SU-DHL-6 (cell line): Measurements from ENCODE around the gene FAN1.

Source experiments
- H2AFZ ChIP-seq: fragments of 200-600 bp; sonication (generic); 2 replicates; pipeline ENCODE4 v1.6.1; 2014; ENCODE audit warnings: low read depth, mild to moderate bottlenecking, moderate library complexity, mixed read lengths, antibody characterized with exemption, low read length; ENCODE audit not compliant: severe bottlenecking
- H3F3A ChIP-seq: fragments of 200-600 bp; shearing (Covaris generic); 2 replicates; pipeline ENCODE4 v1.6.0; 2016; ENCODE audit warnings: antibody characterized with exemption, mild to moderate bottlenecking; ENCODE audit not compliant: insufficient read depth
- H3K27ac ChIP-seq: fragments of 200-600 bp; sonication (generic); 2 replicates; pipeline ENCODE4 v1.5.1; 2016; ENCODE audit warnings: low read depth, mild to moderate bottlenecking, low read length, moderate library complexity, mixed read lengths
- H3K27me3 ChIP-seq: fragments of 200-600 bp; sonication (generic), shearing (Covaris generic); 2 replicates; pipeline ENCODE4 v1.6.0; 2014; ENCODE audit warnings: mild to moderate bottlenecking, low read length
- H3K36me3 ChIP-seq: fragments of 200-600 bp; sonication (generic); 2 replicates; pipeline ENCODE4 v1.6.1; 2014; ENCODE audit warnings: mild to moderate bottlenecking, low read length, mixed read lengths
- H3K4me2 ChIP-seq: fragments of 300-600, 200-600 bp; shearing (Covaris generic), sonication (generic); 2 replicates; pipeline ENCODE4 v1.6.0; 2014; ENCODE audit warnings: low read length, low read depth, mild to moderate bottlenecking; ENCODE audit not compliant: poor library complexity, severe bottlenecking
- H3K4me3 ChIP-seq: fragments of 200-600 bp; sonication (generic); 2 replicates; pipeline ENCODE4 v1.5.1; 2014; ENCODE audit warnings: antibody characterized with exemption, low read length, mild to moderate bottlenecking, mixed read lengths; ENCODE audit not compliant: insufficient read depth, poor library complexity, severe bottlenecking
- H3K79me2 ChIP-seq: fragments of 200-600 bp; sonication (generic); 2 replicates; pipeline ENCODE4 v1.6.1; 2014; ENCODE audit warnings: mild to moderate bottlenecking, low read length, moderate library complexity; ENCODE audit not compliant: insufficient read depth
- H3K9ac ChIP-seq: fragments of 200-600 bp; sonication (generic); 2 replicates; pipeline ENCODE4 v1.7.0; 2014; ENCODE audit warnings: mild to moderate bottlenecking, low read length
- H3K9me2 ChIP-seq: fragments of 200-600 bp; sonication (generic); replicated peaks from 2 replicates; pipeline ENCODE4 v1.6.1; 2014; ENCODE audit warnings: low read length; ENCODE audit not compliant: insufficient read depth
- H3K9me3 ChIP-seq: fragments of 200-600 bp; sonication (generic); 2 replicates; pipeline ENCODE4 v1.6.1; 2014; ENCODE audit warnings: low read length, mixed read lengths; ENCODE audit not compliant: insufficient read depth
- H4K20me1 ChIP-seq: fragments of 200-600 bp; sonication (generic); 2 replicates; pipeline ENCODE4 v1.6.1; 2014; ENCODE audit warnings: low read depth, mild to moderate bottlenecking, antibody characterized with exemption, low read length, moderate library complexity, mixed read lengths
- EZH2phosphoT487 ChIP-seq: fragments of 200-600 bp; sonication (generic), shearing (Covaris generic); conservative IDR thresholded peaks from 2 replicates; pipeline ENCODE4 v1.6.1; 2018; ENCODE audit warnings: mild to moderate bottlenecking, antibody characterized with exemption, low read length, moderate library complexity, mixed read lengths
- TF ChIP-seq, protein P1 (sequence below): fragments of 200-600 bp; sonication (generic); IDR thresholded peaks from one replicate; pipeline ENCODE4 v1.5.1; 2017; ENCODE audit warnings: antibody characterized with exemption, mild to moderate bottlenecking, low read length, moderate library complexity; ENCODE audit not compliant: insufficient read depth, poor library complexity, severe bottlenecking

The FAN1 gene

DNA sequence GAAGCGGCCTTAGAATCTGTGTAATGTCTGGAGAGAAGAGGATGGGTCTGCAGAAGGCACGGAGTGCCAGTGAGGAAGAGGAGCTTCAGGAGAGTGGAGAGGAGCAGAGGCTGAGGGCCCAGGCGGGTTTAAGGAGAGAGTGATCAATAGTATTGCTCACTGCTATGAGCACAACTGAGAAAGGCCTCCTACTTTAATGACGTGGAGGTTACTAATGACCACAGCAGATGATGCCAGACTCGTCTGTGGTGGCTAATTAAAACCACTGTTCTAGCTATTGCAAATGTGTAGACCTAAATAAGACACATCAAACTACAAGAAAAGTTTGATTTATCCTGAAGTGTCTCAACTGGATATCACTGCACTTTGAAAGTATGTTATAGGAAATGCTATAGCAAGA lies 54.5 kb downstream of the FAN1 start:
- H3K79me2 ChIP-seq, result no peaks in the 10 kb centered on the region
- no peaks in the 10 kb centered on the region for H4K20me1 ChIP-seq
- no peaks in the 10 kb centered on the region for H3K27me3 ChIP-seq
- no peaks in the 10 kb centered on the region for H3K9me3 ChIP-seq
- no peak overlapping the region for H3K27ac ChIP-seq
- H3K9ac ChIP-seq, result no peak overlapping the region
- H3K4me3 ChIP-seq, result no peak overlapping the region
- H3F3A ChIP-seq, result no peaks in the 10 kb centered on the region
- H3K4me2 ChIP-seq, result no peak overlapping the region
- no peak overlapping the region for H2AFZ ChIP-seq
- no peaks in the 10 kb centered on the region for H3K9me2 ChIP-seq
- H3K36me3 ChIP-seq, result 0 out of 2 replicates have a peak, but pooled peaks cover 2% of the 10 kb centered on the region
- TF ChIP-seq EZH2phosphoT487, result no peak
- TF ChIP-seq, protein P1, sequence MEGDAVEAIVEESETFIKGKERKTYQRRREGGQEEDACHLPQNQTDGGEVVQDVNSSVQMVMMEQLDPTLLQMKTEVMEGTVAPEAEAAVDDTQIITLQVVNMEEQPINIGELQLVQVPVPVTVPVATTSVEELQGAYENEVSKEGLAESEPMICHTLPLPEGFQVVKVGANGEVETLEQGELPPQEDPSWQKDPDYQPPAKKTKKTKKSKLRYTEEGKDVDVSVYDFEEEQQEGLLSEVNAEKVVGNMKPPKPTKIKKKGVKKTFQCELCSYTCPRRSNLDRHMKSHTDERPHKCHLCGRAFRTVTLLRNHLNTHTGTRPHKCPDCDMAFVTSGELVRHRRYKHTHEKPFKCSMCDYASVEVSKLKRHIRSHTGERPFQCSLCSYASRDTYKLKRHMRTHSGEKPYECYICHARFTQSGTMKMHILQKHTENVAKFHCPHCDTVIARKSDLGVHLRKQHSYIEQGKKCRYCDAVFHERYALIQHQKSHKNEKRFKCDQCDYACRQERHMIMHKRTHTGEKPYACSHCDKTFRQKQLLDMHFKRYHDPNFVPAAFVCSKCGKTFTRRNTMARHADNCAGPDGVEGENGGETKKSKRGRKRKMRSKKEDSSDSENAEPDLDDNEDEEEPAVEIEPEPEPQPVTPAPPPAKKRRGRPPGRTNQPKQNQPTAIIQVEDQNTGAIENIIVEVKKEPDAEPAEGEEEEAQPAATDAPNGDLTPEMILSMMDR, result no peak

DNA sequence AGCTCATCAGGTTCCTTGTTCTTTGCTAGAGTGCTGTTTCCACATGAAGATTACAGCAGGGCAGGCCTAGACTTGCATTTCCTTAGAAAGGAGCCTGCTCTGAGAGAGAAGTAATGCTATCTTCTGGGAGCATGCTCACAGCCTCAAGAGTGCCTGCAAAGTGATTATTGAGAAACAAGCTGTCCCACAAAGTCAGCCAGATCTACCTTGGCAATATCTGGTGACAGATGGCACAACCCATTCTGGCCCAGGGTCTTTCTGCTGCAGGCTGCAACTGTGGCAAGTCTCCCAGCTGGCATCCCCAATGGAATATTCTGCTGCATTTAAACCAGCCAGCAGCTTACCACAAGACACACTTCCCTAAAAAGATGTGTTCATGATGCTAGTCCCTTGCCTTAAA lies 58.4 kb downstream of the FAN1 start:
- Histone ChIP-seq H3K9me3 (no peaks in the 10 kb centered on the region), H3K4me3 (no peak overlapping the region), H4K20me1 (no peaks in the 10 kb centered on the region), H3K4me2 (no peak overlapping the region), H3F3A (no peaks in the 10 kb centered on the region), H3K27ac (no peak overlapping the region), H2AFZ (no peak overlapping the region), H3K36me3 (peaks cover 2% of the 10 kb centered on the region; the same call in 1 of the 2 replicates), H3K9me2 (no peaks in the 10 kb centered on the region), H3K27me3 (no peaks in the 10 kb centered on the region), H3K79me2 (no peaks in the 10 kb centered on the region), H3K9ac (no peak overlapping the region)
- TF ChIP-seq EZH2phosphoT487, result no peak
- TF ChIP-seq, protein P1, result no peak

DNA sequence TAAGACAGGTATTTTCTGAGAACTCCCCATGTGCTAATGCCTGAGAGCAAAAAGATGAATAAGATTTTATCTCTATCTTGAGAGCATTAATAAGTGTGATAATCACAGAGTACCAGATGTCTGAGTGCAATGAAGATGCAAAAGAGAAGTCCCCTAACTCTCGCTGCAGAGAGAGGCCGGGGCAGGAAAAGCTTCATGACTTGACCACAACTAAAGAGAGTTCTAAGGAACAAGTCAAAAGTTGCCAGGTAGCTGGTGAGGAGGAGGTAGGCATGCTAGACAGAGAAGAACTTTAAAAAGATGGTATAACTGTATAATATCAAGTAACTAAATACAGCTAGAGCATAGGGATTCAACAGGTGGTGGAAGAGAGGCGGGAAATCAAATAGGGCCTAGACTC lies 58.9 kb downstream of the FAN1 start:
- Histone ChIP-seq H3F3A (no peaks in the 10 kb centered on the region), H3K9me3 (no peaks in the 10 kb centered on the region), H4K20me1 (no peaks in the 10 kb centered on the region), H2AFZ (no peak overlapping the region), H3K9ac (no peak overlapping the region), H3K4me3 (no peak overlapping the region), H3K36me3 (peaks cover 6% of the 10 kb centered on the region; the same call in 1 of the 2 replicates), H3K27ac (no peak overlapping the region), H3K79me2 (no peaks in the 10 kb centered on the region), H3K27me3 (no peaks in the 10 kb centered on the region), H3K4me2 (no peak overlapping the region), H3K9me2 (no peaks in the 10 kb centered on the region)
- no peak for TF ChIP-seq EZH2phosphoT487
- TF ChIP-seq, protein P1, result no peak
